ENCODE measurements around the gene PCK1.

- TF ChIP-seq POLR2A (IDR thresholded peaks at IDR 0.05) (no peak), CTCF (IDR thresholded peaks at IDR 0.05 in 4 of 5, conservative IDR thresholded peaks at IDR 0.05 in 1 of 5) (no peak)
Measured at GRCh38 chr20:57589728-57590484, 29.0 kb downstream of the PCK1 start.

All from gastrocnemius medialis (tissue), 4 donors.